Kidney tubule cell (primary cell): ENCODE measurements around the gene EEA1.

Source experiments
- DNase-seq: peaks from one replicate; pipeline ENCODE4 v3.0.0-alpha.2; 2018; ENCODE audit warnings: low spot score

Gene EEA1

GRCh38 chr12:92938018-92938417 is 8.9 kb upstream of the EEA1 start:
- DNase-seq, result no peak

GRCh38 chr12:92933606-92934005 is 4.5 kb upstream of the EEA1 start:
- no peak for DNase-seq

DNA sequence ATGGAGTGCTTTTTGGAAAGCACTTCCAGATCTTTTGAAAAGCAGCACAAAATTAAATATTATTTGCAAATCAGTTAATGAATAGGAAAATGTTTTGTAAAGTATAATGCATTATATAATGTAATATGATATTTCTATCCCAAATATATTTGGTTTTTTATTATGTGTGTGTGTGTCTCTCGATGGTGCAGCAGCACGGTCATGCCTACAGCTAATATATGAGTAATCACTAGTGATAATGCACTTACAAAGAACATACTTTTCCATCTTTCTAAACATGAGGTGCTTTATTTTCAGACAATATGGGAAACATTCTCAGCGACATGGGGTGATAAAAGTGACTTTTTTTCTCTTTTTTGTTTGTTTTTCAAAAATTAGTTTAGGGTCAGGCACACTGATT is 1.3 kb upstream of the EEA1 start:
- no peak for DNase-seq

GRCh38 chr12:92929983-92930382 is 888 bp upstream of the EEA1 start:
- DNase-seq, result no peak

- DNase-seq, result peak; percentile 41
These were observed 604 bp downstream of the EEA1 start for GRCh38 chr12:92928421-92928961.

GRCh38 chr12:92927436-92928281 is 1.4 kb downstream of the EEA1 start:
- DNase-seq, result peak; percentile 84

DNA sequence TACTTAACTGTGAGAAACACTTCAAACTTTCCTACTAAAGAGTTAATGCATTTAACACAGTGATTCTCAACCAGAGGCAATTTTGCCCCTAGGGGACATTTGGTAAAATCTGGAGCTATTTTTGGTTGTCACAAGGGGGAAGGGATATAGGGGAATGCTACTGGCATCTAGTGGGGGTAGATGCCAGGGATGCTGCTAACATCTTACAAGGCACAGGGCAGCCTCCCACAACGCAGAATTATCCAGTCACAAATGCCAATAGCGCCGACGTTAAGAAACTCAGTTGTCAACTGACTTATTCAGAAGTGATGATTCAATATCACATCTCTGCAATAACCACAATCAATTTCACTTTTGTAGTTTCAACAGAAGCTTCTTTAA is 2.0 kb downstream of the EEA1 start:
- DNase-seq, result peak; percentile 63

GRCh38 chr12:92926549-92926948 is 2.5 kb downstream of the EEA1 start:
- no peak for DNase-seq

DNA sequence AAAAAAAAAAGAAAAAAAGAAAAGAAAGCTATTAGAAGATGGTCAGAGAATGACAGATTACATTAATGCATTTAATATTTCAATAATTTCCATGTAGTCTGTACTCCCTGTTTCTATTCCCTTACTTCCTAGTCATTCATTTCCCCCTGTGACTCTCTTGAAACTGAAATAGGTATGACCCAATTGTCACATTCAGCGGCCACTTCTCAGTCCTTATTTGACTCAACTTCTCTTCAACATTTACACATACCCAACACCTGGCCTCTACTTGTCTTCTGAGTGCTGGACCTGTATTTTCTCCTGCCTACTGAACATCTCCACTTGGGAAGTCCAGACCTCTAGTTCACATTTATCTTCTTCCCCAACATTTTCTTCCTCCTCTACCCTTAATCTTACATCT is 7.2 kb downstream of the EEA1 start:
- DNase-seq, result no peak

DNA sequence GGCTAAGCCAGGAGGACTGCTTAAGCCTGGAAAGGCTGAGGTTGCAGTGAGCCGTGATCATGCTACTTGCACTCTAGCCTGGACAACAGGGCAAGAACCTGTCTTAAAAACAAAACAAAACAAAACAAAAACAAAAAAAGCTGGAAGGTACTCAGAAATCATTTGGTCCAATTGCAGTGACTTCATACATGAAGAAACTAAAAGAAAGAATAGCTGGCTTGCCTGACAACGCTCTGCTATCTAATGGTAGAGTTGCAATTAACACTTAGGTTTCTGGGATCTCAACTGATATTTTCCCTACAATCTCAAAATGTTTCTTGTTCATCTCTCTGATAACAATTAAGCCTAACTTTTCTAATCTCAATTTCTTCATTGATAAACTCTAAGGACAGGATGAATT is 13.7 kb downstream of the EEA1 start:
- DNase-seq, result no peak

- DNase-seq, result no peak
These were observed 14.9 kb downstream of the EEA1 start for GRCh38 chr12:92914170-92914569.

- no peak for DNase-seq
These were observed 16.4 kb downstream of the EEA1 start for GRCh38 chr12:92912672-92913071.

DNA sequence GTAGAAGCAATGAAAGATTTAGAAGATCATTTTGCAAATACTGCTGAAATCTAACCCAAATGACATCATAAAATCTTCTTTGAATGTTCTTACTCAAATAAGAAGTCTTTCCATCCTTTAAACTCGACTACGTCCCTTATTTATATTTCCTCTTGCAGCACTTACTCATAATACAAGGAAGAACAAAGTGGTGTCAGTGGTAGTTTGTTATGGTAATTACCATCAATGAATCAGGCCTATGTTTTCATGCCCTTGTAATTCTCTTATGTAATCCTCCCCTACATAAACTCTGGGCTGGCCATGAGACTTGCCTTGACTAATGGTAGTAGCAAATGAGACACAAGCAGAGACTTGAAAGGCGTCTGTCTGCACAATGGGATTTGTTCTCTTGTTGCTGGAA is 17.0 kb downstream of the EEA1 start:
- peak; percentile 57 for DNase-seq

DNA sequence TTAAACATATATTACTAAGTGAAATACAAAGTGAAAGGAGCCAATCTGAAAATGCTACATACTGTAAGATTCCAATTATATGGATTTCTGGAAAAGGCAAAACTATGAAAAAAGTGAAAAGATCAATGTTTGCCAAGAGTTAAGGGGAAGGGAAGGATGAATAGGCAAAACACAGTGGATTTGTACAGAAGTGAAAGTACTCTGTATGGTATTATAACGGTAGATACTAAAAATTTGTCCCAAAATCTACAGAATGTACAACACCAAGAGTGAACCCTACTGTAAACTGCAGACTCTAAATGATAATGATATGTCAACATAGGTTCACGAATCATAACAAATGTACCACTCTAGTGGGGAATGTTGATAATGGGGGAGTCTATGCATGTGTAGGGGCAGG is 17.8 kb downstream of the EEA1 start:
- DNase-seq, result no peak

DNA sequence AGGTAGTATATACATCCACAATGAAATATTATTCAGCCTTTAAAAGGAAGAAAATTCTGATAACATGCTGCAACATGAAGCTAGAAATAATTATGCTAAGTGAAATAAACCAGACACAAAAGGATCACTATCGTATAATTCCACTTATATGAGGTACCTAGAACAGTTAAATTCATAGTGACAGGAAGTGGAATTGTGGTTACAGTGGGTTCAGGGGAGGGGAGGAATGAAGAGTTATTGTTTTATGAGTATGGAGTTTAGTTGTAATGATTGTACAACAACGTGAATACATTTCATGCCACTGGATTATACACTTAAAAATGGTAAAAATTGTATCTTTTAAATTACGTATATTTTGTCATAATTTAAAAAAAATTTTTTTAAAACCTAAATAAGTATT is 21.0 kb downstream of the EEA1 start:
- DNase-seq, result no peak

DNA sequence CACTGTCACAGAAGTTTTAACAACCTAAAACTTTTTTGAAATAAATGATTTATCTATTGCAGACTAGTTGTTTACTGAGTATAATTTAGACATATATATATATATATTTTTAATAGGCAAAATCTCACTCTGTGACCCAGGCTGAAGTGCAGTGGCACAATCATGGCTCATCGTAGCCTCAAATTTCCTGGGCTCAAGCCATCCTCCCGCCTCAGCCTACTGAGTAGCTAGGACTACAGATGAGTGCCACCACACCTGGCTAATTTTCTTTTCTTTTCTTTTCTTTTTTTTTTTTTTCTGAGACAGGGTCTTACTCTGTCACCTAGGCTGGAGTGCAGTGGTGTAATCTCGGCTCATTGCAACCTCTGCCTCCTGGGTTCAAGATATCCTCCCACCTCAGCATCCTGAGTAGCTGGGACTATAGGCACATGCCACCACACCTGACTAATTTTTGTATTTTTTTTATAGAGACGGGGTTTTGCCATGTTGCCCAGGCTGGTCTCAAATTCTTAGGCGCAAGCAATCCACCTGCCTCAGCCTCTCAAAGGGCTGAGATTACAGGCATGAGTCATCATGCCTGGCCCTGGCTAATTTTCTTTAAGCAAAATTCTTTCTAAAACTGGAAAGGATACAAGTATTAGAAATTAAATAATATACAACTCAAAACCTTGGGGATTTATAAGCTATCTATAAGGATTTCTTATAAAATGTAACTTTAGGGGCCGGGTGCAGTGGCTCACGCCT is 23.1 kb downstream of the EEA1 start:
- DNase-seq, result no peak

GRCh38 chr12:92905258-92905810 is 23.8 kb downstream of the EEA1 start:
- no peak for DNase-seq

- DNase-seq, result no peak
These were observed 28.2 kb downstream of the EEA1 start for GRCh38 chr12:92900941-92901340.

- peak; percentile 97 for DNase-seq
These were observed 29.6 kb downstream of the EEA1 start for GRCh38 chr12:92899386-92900001.

GRCh38 chr12:92898755-92899154 is 30.3 kb downstream of the EEA1 start:
- DNase-seq, result peak; percentile 34

- DNase-seq, result no peak
These were observed 31.3 kb downstream of the EEA1 start for GRCh38 chr12:92897844-92898243.

GRCh38 chr12:92890601-92891106 is 38.4 kb downstream of the EEA1 start:
- DNase-seq, result no peak
